Uterus (tissue), 4 donors: ENCODE measurements around the gene IFI44. TPM values are rescaled to one million over a fixed set of nuclear protein-coding genes. Genes with fewer than 3 reads are reported as not detected.

Experiments used
- DNase-seq, 2 donors: peaks; one replicate each; pipeline ENCODE4 v3.0.0-alpha.2; 2019 to 2020
- H3K27ac ChIP-seq, 2 donors: fragments of 200-600 bp; sonication (generic); 1 replicate in 1 of 2; 2 replicates in 1 of 2; pipeline ENCODE4 v1.5.1; 2016 to 2018
- H3K27me3 ChIP-seq, 2 donors: fragments of 200-600 bp; sonication (generic); one replicate each; pipeline ENCODE4 v1.5.1; 2018 to 2019; ENCODE audit warnings: control low read depth in 1 of 2
- H3K36me3 ChIP-seq, 2 donors: fragments of 200-600 bp; sonication (generic); one replicate each; pipeline ENCODE4 v1.5.1; 2019; ENCODE audit warnings: control low read depth in 1 of 2
- H3K4me1 ChIP-seq, 2 donors: fragments of 200-600 bp; sonication (generic); one replicate each; pipeline ENCODE4 v1.5.1; 2018 to 2019; ENCODE audit warnings: control low read depth in 1 of 2
- H3K4me3 ChIP-seq, 2 donors: fragments of 200-600 bp; sonication (generic); 1 replicate in 1 of 2; 2 replicates in 1 of 2; pipeline ENCODE4 v1.5.1; 2018 to 2019; ENCODE audit warnings: mild to moderate bottlenecking in 1 of 2
- H3K9me3 ChIP-seq, 2 donors: fragments of 200-600 bp; sonication (generic); one replicate each; pipeline ENCODE4 v1.5.1; 2019; ENCODE audit warnings: control low read depth in 1 of 2
- POLR2A ChIP-seq, 2 donors: fragments of 450-650 bp; IDR thresholded peaks; one replicate each; pipeline ENCODE4 v1.6.1; 2016; ENCODE audit warnings: antibody characterized with exemption in 2 of 2, mild to moderate bottlenecking in 1 of 2, moderate library complexity in 1 of 2
- intact Hi-C: fragments of 100-400 bp; cut with DNase I; formaldehyde crosslinking; loops from one replicate; pipeline ENCODE4 v1.15.1; 2023; ENCODE audit warnings: low total_unique reads
- total RNA-seq, 4 donors: library from RNA; depleted of rRNA in 3 of 4; stranded (reverse); fragments of >200 nt in 3 of 4; gene quantifications; one replicate each; pipeline versions ENCODE4 v1.1.0 to v1.2.4, GENCODE V29; 2014 to 2023
- TF ChIP-seq, protein P1 (sequence below), 4 experiments: fragments of 200-600 bp in 2 of 4; fragments of 450-650 bp in 2 of 4; sonication (generic) in 2 of 4; IDR thresholded peaks; one replicate each; pipeline ENCODE4 v1.5.1; 2016 to 2019; ENCODE audit warnings: antibody characterized with exemption in 4 of 4, mild to moderate bottlenecking in 2 of 4, moderate library complexity in 1 of 4
- donor health status: DM: yes; HTN: yes; CAD: no.

Gene IFI44
- total RNA-seq, 4 donors from 2014 or later = 10.6 to 77.1 (median 47.7) TPM

DNA sequence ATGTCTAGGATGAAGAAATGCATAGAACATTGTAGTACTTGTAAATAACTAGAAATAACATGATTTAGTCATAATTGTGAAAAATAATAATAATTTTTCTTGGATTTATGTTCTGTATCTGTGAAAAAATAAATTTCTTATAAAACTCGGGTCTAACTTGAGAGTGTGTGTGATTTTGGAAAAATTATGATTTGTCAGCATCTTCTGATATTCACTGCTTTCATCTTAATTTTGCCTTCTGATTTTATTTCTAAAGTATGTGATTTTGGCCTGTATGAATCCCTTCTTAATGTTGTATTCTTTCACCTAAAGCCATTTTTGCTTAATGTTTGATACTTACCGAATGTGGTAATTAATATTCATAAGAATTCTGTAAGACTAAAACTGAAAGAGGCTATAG lies 14.3 kb downstream of the IFI44 start:
- Histone ChIP-seq H3K27me3 (no peaks in the 10 kb centered on the region), H3K27ac (no peak overlapping the region), H3K4me1 (no peaks in the 10 kb centered on the region), H3K9me3 (no peaks in the 10 kb centered on the region), H3K4me3 (no peak overlapping the region), H3K36me3 (no peaks in the 10 kb centered on the region)
- intact Hi-C loops = no loop called here
- no peak for TF ChIP-seq POLR2A (IDR thresholded peaks at IDR 0.05)
- TF ChIP-seq, protein P1, sequence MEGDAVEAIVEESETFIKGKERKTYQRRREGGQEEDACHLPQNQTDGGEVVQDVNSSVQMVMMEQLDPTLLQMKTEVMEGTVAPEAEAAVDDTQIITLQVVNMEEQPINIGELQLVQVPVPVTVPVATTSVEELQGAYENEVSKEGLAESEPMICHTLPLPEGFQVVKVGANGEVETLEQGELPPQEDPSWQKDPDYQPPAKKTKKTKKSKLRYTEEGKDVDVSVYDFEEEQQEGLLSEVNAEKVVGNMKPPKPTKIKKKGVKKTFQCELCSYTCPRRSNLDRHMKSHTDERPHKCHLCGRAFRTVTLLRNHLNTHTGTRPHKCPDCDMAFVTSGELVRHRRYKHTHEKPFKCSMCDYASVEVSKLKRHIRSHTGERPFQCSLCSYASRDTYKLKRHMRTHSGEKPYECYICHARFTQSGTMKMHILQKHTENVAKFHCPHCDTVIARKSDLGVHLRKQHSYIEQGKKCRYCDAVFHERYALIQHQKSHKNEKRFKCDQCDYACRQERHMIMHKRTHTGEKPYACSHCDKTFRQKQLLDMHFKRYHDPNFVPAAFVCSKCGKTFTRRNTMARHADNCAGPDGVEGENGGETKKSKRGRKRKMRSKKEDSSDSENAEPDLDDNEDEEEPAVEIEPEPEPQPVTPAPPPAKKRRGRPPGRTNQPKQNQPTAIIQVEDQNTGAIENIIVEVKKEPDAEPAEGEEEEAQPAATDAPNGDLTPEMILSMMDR (IDR thresholded peaks at IDR 0.05) = no peak
- DNase-seq = no peak

DNA sequence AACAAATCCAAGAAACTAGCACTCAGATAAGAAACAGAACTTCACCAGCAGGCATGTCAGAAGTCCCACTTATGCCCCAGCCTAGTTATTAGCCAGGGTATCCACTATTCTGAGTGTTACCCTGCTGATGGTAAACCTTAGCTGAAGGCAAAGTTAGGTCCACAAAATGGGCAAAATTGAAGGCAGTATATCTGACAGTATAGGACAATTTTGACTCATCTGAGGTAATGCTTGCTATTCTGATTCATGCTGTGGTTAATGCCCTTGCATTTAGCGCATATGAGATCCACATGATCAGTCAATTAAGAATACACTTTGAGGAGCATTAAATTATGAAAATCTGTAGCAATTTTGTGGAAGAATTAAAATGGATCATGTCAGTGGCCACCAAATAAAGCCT lies 15.1 kb downstream of the IFI44 start:
- no peak for TF ChIP-seq POLR2A (IDR thresholded peaks at IDR 0.05)
- TF ChIP-seq, protein P1 (IDR thresholded peaks at IDR 0.05) = no peak
- H3K36me3 ChIP-seq = no peaks in the 10 kb centered on the region
- no peaks in the 10 kb centered on the region for H3K4me1 ChIP-seq
- no peak overlapping the region for H3K4me3 ChIP-seq
- no peak overlapping the region for H3K27ac ChIP-seq
- H3K27me3 ChIP-seq = no peaks in the 10 kb centered on the region
- DNase-seq = no peak
- intact Hi-C loops = no loop called here
- no peaks in the 10 kb centered on the region for H3K9me3 ChIP-seq

DNA sequence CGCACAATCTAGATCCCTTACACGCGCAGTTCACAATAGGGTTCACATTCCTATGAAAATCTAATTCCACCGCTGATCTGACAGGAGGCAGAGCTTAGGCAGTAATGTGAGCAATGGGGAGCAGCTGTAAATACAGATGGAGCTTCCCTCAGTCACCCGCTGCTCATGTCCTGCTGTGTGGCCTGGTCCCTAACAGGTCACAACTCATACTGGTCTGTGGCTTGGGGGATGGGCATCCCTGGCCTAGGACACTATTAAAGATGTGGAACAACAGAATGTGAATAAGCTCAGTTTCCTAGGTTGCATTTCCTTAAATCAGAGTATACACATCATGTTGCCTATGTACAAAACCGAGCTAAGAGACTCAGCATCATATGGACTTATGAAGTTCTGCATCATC lies 16.2 kb downstream of the IFI44 start:
- Histone ChIP-seq H3K4me3 (no peak overlapping the region), H3K9me3 (no peaks in the 10 kb centered on the region), H3K27me3 (no peaks in the 10 kb centered on the region), H3K4me1 (no peaks in the 10 kb centered on the region), H3K36me3 (no peaks in the 10 kb centered on the region), H3K27ac (no peak overlapping the region)
- intact Hi-C loops = no loop called here
- DNase-seq = no peak
- TF ChIP-seq, protein P1 (IDR thresholded peaks at IDR 0.05) = no peak
- TF ChIP-seq POLR2A (IDR thresholded peaks at IDR 0.05) = no peak

DNA sequence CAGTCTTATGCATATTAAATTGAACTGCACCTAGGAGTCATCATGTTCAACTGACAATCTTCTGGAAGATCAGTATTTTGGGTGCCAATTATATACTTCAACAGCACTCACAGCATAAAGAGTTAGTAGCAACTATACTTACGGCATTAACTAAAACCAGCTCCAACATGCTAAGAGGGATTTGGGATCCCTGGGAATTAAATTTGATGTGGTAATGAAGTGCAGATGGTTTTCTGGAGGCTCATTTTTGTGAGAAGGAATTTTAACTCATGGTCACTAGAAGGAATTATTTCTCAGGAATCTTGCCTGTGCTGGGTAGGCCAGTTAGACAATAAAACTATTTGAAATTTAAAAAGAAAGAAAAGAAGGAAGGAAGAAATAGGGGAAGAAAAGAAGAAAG lies 18.3 kb downstream of the IFI44 start:
- Histone ChIP-seq H3K4me3 (no peak overlapping the region), H3K27ac (no peak overlapping the region), H3K27me3 (no peaks in the 10 kb centered on the region), H3K36me3 (no peaks in the 10 kb centered on the region), H3K4me1 (no peaks in the 10 kb centered on the region), H3K9me3 (no peaks in the 10 kb centered on the region)
- no peak for DNase-seq
- intact Hi-C loops = no loop called here
- TF ChIP-seq, protein P1 (IDR thresholded peaks at IDR 0.05) = no peak
- no peak for TF ChIP-seq POLR2A (IDR thresholded peaks at IDR 0.05)

DNA sequence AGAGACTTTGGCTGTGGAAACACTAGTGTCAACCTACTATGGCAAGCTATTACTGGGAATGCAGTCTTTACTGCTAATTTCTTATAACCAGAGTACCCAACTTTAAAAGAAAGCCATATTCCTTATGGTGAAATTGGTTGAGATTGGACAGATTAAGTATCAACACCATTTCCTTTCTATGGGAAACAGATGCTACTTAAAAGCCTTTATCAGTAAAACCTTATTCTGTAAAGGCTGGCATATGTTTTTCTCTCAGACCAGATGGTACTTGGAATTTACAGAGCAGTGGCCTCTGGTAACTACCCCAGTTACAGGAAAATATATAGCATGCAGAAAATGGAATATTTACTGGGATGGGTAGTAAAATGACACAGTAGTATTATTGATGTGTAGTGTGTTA lies 18.8 kb downstream of the IFI44 start:
- DNase-seq = no peak
- no peak for TF ChIP-seq POLR2A (IDR thresholded peaks at IDR 0.05)
- TF ChIP-seq, protein P1 (IDR thresholded peaks at IDR 0.05) = no peak
- intact Hi-C loops = no loop called here
- Histone ChIP-seq H3K27me3 (no peaks in the 10 kb centered on the region), H3K36me3 (no peaks in the 10 kb centered on the region), H3K4me1 (no peaks in the 10 kb centered on the region), H3K27ac (no peak overlapping the region), H3K4me3 (no peak overlapping the region), H3K9me3 (no peaks in the 10 kb centered on the region)
